Measurements from ENCODE around the gene SNORC.

- TF ChIP-seq POLR2AphosphoS5 (IDR thresholded peaks at IDR 0.05) = no peak
- TF ChIP-seq CTCF (IDR thresholded peaks at IDR 0.05) = no peak
These were observed 20.5 kb downstream of the SNORC start for GRCh38 chr2:232890536-232890895.

Data from suprapubic skin (tissue), 3 donors.